Measurements from ENCODE around the gene GRIA1.

DNA sequence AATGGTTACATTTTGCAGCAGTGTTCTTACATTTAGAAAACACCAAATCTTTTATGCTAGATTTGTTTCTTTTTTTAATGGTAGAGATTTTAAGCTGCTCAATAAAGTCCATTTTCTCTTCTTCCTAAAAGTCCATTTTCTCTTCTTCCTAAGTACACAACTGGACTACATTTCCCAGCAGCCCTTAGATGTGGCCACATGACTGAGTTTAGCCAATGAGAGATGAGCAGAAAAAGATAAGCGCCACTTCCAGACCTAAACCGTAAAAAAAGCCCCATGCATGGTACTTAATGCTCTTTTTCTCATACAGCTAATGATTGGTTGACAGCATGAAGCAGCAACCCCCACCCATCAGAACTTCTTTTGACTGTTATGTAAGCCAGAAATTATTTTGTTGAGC is 341.5 kb downstream of the GRIA1 start:
- TF ChIP-seq POLR2A (IDR thresholded peaks at IDR 0.05; ENCODE audit: low read length): no peak
- TF ChIP-seq GATA1 (IDR thresholded peaks at IDR 0.05; ENCODE audit: low read depth, low read length): no peak

All from erythroblast (primary cell).